Liver (tissue), 3 donors: ENCODE results near the gene MAP4K4.

Experiments used
- MAX ChIP-seq: IDR thresholded peaks from 2 replicates; pipeline ENCODE4 v1.6.1; 2016; ENCODE audit warnings: antibody characterized with exemption
- RAD21 ChIP-seq, 2 donors: IDR thresholded peaks; 2 replicates each; pipeline ENCODE4 v1.6.1; 2016; ENCODE audit warnings: antibody characterized with exemption in 2 of 2, mild to moderate bottlenecking in 2 of 2
- TF ChIP-seq, protein P1 (sequence below): fragments of 150-350 bp; IDR thresholded peaks from 2 replicates; pipeline ENCODE4 v1.5.1; 2017; ENCODE audit warnings: improper control_type of control experiment, low read depth, low read length; ENCODE audit not compliant: missing input control
- donor health status: healthy.
- donor health status: healthy.

DNA sequence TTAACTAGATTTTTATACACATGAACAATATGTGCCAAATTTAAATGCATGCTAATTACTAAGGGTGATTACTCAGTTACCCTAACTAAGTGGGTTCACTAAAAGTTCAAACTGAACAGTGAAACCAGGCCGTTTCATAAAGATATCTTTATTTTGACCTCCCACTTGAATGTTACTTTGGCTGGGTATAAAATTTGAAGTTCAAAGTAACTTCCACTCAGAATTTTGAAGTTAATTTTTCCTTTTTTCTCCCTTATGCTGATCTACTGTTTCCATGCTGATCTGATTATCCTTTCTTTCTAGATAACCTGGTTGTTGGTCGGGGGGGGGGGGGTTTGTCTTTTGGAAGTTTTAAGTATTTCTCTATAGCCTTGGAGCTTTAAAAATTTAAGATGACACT, 25.5 kb upstream of the MAP4K4 start:
- TF ChIP-seq, protein P1, sequence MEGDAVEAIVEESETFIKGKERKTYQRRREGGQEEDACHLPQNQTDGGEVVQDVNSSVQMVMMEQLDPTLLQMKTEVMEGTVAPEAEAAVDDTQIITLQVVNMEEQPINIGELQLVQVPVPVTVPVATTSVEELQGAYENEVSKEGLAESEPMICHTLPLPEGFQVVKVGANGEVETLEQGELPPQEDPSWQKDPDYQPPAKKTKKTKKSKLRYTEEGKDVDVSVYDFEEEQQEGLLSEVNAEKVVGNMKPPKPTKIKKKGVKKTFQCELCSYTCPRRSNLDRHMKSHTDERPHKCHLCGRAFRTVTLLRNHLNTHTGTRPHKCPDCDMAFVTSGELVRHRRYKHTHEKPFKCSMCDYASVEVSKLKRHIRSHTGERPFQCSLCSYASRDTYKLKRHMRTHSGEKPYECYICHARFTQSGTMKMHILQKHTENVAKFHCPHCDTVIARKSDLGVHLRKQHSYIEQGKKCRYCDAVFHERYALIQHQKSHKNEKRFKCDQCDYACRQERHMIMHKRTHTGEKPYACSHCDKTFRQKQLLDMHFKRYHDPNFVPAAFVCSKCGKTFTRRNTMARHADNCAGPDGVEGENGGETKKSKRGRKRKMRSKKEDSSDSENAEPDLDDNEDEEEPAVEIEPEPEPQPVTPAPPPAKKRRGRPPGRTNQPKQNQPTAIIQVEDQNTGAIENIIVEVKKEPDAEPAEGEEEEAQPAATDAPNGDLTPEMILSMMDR, result no peak
- no peak for TF ChIP-seq RAD21 (IDR thresholded peaks at IDR 0.05)
- no peak for TF ChIP-seq MAX
